Muscle layer of duodenum (tissue), 2 donors: Measurements from ENCODE around the gene LPCAT1.
A peak's percentile ranks its signal among the peaks of the same experiment; 100 is the strongest.

Experiments
- H3K27ac ChIP-seq: one replicate; pipeline ENCODE4 v1.7.0; 2013; ENCODE audit warnings: mild to moderate bottlenecking, low read length
- H3K27me3 ChIP-seq: one replicate; pipeline ENCODE4 v1.7.0; 2013; ENCODE audit warnings: low read depth, mild to moderate bottlenecking, control low read depth, low read length
- H3K36me3 ChIP-seq, 2 donors: one replicate each; pipeline ENCODE4 v1.7.0; 2013; ENCODE audit warnings: low read length in 2 of 2, control low read depth in 1 of 2, mild to moderate bottlenecking in 1 of 2; ENCODE audit not compliant: insufficient read depth in 2 of 2, control insufficient read depth in 1 of 2
- H3K4me1 ChIP-seq, 2 donors: one replicate each; pipeline ENCODE4 v1.7.0; 2013; ENCODE audit warnings: low read length in 2 of 2, mild to moderate bottlenecking in 2 of 2, control low read depth in 1 of 2, moderate library complexity in 1 of 2; ENCODE audit not compliant: insufficient read depth in 2 of 2, control insufficient read depth in 1 of 2
- H3K4me3 ChIP-seq, 2 donors: one replicate each; pipeline ENCODE4 v1.7.0; 2013; ENCODE audit warnings: low read length in 2 of 2, low read depth in 1 of 2, mild to moderate bottlenecking in 1 of 2
- H3K9me3 ChIP-seq, 2 donors: one replicate each; pipeline ENCODE4 v1.7.0; 2013; ENCODE audit warnings: low read length in 2 of 2, control low read depth in 1 of 2, mild to moderate bottlenecking in 1 of 2; ENCODE audit not compliant: control insufficient read depth in 1 of 2
- donor health status: healthy.

LPCAT1 gene

DNA sequence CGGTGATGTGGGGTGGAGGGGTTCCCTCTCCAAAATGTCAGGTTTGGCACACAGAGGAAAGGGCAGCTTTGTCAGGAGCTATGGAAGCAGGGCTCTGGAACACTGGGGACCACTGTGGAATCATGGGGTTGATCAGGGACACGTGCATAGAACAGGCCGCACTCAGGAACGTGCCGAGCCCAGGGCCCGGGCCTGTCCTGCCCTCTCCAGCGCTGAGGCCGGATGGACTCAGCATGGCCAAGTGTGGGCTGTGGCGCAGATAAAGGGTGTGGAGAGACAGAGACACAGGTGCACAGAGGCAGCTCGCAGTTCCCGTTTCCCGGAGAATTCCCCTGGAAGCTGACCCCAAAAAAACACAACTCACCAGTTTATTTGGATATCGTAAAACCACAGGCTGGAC is 40.7 kb downstream of the LPCAT1 start:
- Histone ChIP-seq H3K4me3 (no peak overlapping the region), H3K9me3 (no peaks in the 10 kb centered on the region), H3K27ac (no peak overlapping the region), H3K4me1 (no peaks in the 10 kb centered on the region), H3K36me3 (peaks cover 14 to 38% of the 10 kb centered on the region in 2 donors), H3K27me3 (no peaks in the 10 kb centered on the region)

DNA sequence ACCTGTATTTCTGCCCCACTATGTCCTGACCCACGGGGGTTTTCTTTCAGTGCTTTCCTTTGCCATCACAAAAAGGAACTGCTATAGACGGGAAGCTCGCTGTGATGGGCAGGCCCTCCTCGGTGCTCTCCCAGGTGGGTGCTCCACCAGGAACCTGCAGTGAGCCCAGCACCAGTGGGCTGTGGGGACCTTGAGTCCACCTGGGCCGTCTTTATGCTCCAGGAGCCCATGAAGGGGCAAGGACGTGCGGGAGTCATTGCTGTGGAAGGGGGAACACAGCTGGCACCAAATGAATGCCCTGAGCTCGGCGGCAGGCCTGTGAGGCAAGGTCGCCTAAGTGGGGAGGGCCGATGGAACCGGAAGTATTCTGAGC is 41.8 kb downstream of the LPCAT1 start:
- no peak overlapping the region for H3K27ac ChIP-seq

DNA sequence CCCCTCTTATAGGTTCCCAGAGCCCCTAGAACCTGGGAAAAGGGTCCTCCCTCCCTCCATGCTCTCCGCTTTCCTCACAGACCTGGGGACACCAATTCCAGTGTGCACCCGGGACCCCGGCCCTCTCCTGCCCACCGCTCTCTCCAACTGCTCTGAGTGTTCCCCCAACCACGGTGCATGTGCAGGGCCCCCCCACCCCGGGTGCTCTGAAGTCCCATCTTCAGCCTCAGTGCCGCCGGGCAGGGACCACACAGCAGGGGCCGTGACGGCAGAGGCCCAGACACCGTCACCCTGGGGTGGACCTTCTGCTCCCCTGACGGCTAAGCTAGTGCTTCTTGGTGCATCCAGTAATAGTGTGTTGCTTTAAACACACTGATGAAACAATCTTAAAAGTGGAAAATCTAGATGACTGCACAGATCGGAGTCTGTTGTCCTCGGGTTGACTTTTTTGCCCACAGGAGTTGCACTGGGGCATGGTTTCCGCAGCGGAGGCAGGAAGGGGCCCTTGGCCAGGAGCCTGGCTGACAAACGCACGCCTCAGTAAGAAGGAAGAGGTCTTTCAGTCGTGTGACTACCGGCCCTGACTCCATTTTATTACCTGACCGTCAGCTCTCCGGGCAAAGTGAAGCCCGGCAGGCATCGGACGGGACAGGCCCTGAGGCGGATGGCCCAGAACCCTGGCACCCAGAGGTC is 42.3 kb downstream of the LPCAT1 start:
- Histone ChIP-seq H3K27me3 (no peaks in the 10 kb centered on the region), H3K4me3 (no peak overlapping the region), H3K36me3 (peaks cover 10 to 33% of the 10 kb centered on the region in 2 donors), H3K27ac (no peak overlapping the region), H3K9me3 (no peaks in the 10 kb centered on the region), H3K4me1 (no peaks in the 10 kb centered on the region)

More for the DNA sequence above, 41.8 kb downstream of the LPCAT1 start:
- no peaks in the 10 kb centered on the region for H3K27me3 ChIP-seq
- no peaks in the 10 kb centered on the region for H3K4me1 ChIP-seq
- no peaks in the 10 kb centered on the region for H3K9me3 ChIP-seq
- H3K4me3 ChIP-seq, result no peak overlapping the region
- H3K36me3 ChIP-seq, result peaks cover 10 to 33% of the 10 kb centered on the region in 2 donors

DNA sequence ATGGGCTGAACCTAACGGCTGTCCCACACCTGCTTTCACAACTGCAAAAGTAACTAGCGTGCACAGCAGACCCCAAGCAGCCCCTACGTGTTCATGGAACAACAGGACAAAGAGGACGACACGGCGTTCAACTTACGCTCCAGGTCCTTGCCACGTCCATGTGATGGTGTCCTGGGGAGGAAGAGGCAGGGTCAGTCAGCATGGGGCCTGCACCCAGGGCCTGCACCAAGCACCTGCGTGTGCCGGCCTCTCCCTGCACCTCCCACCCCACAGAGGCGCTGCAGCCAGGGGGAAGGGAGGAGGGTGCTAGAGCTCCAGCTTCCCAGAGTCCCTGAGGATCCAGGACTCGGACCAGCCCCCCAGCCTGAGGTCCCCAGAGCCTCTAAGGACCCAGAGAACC is 43.0 kb downstream of the LPCAT1 start:
- Histone ChIP-seq H3K9me3 (no peaks in the 10 kb centered on the region), H3K27ac (no peak overlapping the region), H3K36me3 (peaks cover 5 to 29% of the 10 kb centered on the region in 2 donors), H3K4me1 (no peaks in the 10 kb centered on the region), H3K27me3 (no peaks in the 10 kb centered on the region), H3K4me3 (no peak overlapping the region)

DNA sequence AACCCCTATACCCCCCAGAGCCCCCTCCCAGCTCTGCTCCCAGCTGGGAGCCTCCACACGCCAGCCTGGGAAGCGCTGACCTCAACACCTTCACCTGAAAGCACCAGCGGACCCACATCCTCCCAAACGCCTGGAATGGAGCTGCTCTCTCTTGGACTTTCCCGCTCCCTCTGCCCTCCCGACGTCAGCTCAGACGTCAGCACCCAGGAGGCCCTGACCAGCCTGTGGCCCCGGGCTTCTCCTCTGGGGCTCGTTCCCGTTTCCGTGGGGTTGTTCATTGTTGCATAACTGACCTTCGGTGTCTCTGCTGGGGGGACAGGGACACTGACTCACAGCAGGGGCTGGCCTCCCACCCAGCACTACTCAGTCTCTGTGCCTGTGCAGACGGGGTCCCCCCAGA is 43.5 kb downstream of the LPCAT1 start:
- H3K27ac ChIP-seq, result no peak overlapping the region
- peaks cover 5 to 29% of the 10 kb centered on the region in 2 donors for H3K36me3 ChIP-seq
- no peaks in the 10 kb centered on the region for H3K9me3 ChIP-seq
- no peak overlapping the region for H3K4me3 ChIP-seq
- H3K27me3 ChIP-seq, result no peaks in the 10 kb centered on the region
- no peaks in the 10 kb centered on the region for H3K4me1 ChIP-seq

DNA sequence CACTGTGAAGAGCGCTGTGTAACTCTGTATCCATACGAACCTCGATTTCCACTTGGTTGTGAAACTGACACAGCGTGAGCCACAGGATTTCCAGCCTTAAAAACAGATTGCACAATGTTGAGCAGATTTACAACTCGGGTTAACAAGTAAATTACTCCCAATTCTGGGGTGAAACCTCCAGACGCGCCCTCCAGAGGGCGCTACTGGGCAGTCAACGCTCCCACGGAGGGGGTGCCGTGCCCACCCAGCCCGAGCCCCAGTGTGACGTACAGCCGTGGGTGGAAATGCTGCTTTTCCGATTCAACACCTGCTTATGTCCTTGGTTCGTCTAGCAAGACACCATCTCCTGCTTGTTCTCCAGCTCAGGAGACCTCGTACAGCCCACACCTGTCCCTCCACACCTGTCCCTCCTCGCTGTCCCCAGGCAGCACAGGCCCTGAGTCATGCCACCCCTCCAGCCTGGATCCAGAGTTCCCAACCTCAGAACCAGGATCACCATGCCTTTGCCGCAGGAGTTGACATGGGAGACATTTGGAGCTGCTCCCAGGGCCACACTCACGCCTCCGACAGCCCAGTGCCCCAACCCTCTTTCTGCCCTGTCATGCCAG is 44.1 kb downstream of the LPCAT1 start:
- Histone ChIP-seq H3K4me1 (no peaks in the 10 kb centered on the region), H3K36me3 (peaks cover 9 to 27% of the 10 kb centered on the region in 2 donors), H3K27ac (no peak overlapping the region), H3K27me3 (no peaks in the 10 kb centered on the region), H3K9me3 (no peaks in the 10 kb centered on the region), H3K4me3 (no peak overlapping the region)

DNA sequence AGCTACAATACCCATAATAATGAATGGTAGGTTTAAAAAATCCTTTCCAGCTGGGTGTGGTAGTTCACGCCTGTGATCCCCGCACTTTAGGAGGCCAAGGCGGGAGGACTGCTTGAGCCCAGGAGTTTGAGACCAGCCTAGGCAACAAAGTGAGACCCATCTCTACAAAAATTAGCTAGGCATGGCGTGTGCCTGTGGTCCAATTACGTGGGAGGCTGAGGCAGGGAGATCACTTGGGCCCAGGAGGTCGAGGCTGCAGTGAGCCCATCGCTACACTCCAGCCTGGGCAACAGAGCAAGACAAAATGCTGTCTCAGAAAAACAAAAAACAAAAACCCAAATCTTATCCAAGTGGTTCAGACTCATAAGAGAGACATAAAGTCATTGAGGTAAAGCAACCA is 44.7 kb downstream of the LPCAT1 start:
- no peaks in the 10 kb centered on the region for H3K27me3 ChIP-seq
- H3K4me1 ChIP-seq, result no peaks in the 10 kb centered on the region
- no peaks in the 10 kb centered on the region for H3K9me3 ChIP-seq
- H3K4me3 ChIP-seq, result no peak overlapping the region
- H3K27ac ChIP-seq, result no peak overlapping the region
- H3K36me3 ChIP-seq, result peaks cover 9 to 29% of the 10 kb centered on the region in 2 donors

DNA sequence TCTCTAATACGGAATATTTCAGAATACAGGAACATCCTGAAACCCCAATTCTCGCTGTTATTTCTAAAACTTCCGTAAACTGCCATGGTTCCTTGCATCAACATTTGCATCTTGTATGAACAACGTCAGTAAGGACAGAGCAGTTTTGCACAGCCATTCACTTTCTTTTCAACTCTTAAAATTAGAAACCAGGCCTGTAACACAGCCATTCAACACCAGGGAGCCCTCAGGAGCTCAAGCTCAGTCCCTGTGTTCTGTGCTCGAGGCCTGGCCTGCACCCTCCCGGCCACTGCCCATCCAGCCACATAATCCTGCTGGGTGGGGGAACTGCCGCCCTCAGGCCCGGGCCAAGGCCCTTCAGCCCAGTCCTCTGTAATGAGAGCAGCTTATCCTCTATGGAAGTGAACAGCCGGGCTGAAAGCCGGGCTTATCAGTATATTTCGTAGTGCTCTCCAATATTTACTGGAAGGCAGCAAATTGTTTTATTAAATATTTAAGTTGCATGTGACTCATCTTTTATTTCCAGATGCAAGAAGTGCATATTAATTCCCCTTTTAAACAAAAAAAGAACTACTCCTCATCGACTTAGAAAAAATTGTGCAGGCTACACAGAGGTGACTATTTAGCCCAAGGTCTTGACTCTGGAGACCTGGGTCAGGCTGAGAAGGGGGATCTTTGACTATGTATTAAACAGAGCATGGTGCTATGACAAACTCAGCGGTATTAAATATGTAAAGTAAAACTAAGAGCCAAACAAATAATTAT is 45.3 kb downstream of the LPCAT1 start:
- no peak overlapping the region for H3K4me3 ChIP-seq
- H3K9me3 ChIP-seq, result no peaks in the 10 kb centered on the region
- H3K36me3 ChIP-seq, result peaks cover 9 to 35% of the 10 kb centered on the region in 2 donors
- no peaks in the 10 kb centered on the region for H3K4me1 ChIP-seq
- no peaks in the 10 kb centered on the region for H3K27me3 ChIP-seq
- H3K27ac ChIP-seq, result peak overlapping the region; percentile 20

DNA sequence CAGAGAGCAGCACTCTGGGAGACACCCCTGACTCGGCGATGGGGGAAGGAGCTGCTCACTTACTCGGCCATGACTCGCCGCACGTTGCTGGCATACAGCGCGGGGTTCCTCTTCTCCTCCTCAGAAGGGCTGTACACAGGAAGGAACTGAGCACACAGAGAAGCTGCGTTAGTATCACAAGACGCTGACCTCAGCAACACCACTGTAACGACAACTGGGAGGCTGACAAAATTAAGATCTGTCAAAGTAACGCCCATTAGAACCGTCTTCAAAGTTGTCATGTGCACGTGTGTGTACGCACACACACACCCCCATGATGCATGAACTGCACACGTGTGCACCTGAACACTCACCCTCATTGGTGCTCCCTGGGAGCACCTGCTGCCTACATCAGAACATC is 46.4 kb downstream of the LPCAT1 start:
- Histone ChIP-seq H3K9me3 (no peaks in the 10 kb centered on the region), H3K4me1 (no peaks in the 10 kb centered on the region), H3K27ac (no peak overlapping the region), H3K27me3 (no peaks in the 10 kb centered on the region), H3K36me3 (peaks cover 9 to 46% of the 10 kb centered on the region in 2 donors), H3K4me3 (no peak overlapping the region)

DNA sequence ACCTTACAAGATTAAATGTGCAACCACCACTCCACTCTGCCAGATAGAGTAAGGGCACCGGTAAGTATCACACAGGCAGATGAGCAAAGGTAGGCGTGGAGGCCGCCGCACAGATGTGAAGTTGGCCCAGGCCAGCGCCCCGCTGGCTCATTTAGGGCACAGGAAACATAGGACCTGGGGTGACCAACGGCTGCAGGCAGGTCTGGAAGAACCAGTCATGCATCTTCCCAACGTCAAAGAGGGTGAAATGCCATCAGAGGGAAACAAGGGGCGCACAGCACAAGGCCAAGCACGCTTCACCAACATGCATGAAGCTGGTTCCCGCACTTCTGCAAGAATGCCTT is 46.8 kb downstream of the LPCAT1 start:
- no peaks in the 10 kb centered on the region for H3K9me3 ChIP-seq
- no peaks in the 10 kb centered on the region for H3K4me1 ChIP-seq
- H3K36me3 ChIP-seq, result peaks cover 9 to 49% of the 10 kb centered on the region in 2 donors
- H3K27me3 ChIP-seq, result no peaks in the 10 kb centered on the region
- H3K27ac ChIP-seq, result no peak overlapping the region
- H3K4me3 ChIP-seq, result no peak overlapping the region

DNA sequence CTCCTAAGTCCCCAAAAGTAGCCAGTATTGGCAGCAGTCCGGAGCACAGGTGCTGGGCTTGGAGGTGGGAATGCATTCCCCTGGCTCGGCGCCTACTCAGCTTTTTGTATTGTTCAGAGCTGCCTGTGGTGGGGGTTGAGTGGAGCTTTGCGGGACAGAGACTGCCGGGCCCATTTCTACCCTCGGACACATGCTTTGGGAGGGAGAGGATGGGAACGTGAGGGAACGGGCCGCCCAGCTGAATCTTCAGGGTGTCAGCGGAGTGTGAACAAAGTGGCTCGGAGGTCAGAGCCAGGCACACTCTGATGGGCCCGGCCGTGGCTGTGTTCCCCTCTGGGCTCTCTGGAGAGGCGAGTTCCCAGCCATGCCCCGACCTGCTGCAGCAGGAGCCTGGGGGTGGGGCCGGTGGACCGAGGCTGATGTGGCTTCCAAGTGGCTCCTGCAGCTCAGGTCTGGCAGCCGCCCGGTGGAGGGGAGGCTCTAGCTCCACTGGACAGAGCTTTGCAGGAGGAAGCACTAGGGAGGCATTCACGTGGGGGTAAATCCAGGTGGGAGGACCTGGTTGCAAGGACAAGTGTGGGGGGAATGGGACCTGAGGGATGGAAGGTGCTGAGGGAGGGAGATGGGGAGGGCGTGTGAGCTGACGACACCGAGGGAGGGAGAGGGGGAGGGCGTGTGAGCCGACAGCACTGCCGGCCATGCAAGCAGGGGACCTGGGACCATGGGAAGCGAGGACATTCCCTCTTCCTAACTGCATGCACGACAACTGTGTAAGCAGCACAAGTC is 47.4 kb downstream of the LPCAT1 start:
- Histone ChIP-seq H3K27ac (no peak overlapping the region), H3K27me3 (no peaks in the 10 kb centered on the region), H3K4me1 (no peaks in the 10 kb centered on the region), H3K4me3 (no peak overlapping the region), H3K9me3 (no peaks in the 10 kb centered on the region), H3K36me3 (peaks cover 9 to 49% of the 10 kb centered on the region in 2 donors)
